Astrocyte of the spinal cord (primary cell): Measurements from ENCODE around the gene IGSF8.

Experiments
- DNase-seq: peaks from one replicate; pipeline ENCODE4 v3.0.0; 2011; ENCODE audit warnings: low read depth, low spot score
- H3K4me3 ChIP-seq: 2 replicates; pipeline ENCODE4 v1.5.1; 2011; ENCODE audit warnings: low read depth, mild to moderate bottlenecking, low read length, moderate library complexity
- in situ Hi-C: cut with HindIII; loops from 2 replicates; pipeline ENCODE4 v1.10.0; 2017; ENCODE audit warnings: low sequenced_read_pairs
- TF ChIP-seq, protein P1 (sequence below): IDR thresholded peaks from 2 replicates; pipeline ENCODE4 v1.5.1; 2012; ENCODE audit warnings: low read depth, mild to moderate bottlenecking, low read length, inconsistent platforms

Gene IGSF8

DNA sequence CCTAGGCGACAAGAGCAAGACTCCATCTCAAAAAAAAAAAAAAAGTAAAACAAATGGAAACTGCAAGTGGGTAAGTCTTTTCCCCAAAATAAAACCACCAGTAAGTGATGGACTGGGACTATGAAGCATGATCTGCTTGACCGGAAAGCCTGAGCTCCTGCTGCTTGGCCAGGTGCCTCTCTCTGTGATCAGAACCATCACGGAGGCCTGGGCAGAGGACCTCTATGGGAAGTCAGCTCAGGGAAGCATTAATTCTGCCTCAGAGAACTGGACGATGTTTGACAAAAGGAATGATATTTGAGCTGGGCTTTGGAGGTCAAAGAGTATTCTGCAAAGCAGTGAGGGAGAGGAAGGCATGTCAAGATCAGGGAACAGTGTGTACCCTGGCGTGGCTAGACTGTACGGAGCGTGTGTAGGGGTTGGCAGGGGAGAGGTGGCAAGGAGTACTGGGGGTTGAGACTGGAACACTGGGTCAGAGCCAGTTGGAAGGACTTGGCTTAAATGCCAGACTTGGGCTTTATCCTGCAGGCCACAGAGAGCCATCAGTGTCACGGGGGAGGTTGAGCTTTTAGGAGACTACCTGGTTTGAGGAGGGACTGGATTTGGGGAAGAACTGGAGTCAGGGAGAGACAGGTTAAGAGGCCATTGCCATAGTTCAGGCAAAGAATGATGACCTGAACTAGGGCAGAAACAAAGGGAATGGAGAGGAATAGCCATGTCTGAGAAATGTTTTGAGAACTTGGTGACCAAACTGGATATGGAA lies 33.6 kb upstream of the IGSF8 start:
- H3K4me3 ChIP-seq, result no peak overlapping the region
- in situ Hi-C loops, result no loop called here
- DNase-seq, result no peak
- TF ChIP-seq, protein P1, sequence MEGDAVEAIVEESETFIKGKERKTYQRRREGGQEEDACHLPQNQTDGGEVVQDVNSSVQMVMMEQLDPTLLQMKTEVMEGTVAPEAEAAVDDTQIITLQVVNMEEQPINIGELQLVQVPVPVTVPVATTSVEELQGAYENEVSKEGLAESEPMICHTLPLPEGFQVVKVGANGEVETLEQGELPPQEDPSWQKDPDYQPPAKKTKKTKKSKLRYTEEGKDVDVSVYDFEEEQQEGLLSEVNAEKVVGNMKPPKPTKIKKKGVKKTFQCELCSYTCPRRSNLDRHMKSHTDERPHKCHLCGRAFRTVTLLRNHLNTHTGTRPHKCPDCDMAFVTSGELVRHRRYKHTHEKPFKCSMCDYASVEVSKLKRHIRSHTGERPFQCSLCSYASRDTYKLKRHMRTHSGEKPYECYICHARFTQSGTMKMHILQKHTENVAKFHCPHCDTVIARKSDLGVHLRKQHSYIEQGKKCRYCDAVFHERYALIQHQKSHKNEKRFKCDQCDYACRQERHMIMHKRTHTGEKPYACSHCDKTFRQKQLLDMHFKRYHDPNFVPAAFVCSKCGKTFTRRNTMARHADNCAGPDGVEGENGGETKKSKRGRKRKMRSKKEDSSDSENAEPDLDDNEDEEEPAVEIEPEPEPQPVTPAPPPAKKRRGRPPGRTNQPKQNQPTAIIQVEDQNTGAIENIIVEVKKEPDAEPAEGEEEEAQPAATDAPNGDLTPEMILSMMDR, result no peak

DNA sequence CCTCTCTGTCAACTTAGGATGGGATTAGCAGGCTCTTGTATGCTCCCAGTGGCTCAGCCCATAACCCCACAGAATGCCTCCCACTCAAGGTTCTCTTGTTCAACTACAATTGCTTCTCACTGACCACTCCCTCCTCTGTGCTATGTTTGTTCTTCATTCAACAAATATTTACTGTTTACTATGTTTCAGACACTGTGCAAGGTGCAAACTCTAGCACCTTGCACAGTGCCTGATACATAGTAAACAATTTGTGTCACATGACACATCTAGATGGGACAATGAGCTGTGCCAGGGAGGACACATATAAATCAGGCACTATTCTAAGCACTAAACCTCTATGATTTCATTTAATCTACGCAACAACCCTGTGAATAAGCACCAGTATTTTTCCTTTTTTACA lies 32.5 kb upstream of the IGSF8 start:
- in situ Hi-C loops, result no loop called here
- no peak overlapping the region for H3K4me3 ChIP-seq
- DNase-seq, result no peak
- TF ChIP-seq, protein P1, result no peak

DNA sequence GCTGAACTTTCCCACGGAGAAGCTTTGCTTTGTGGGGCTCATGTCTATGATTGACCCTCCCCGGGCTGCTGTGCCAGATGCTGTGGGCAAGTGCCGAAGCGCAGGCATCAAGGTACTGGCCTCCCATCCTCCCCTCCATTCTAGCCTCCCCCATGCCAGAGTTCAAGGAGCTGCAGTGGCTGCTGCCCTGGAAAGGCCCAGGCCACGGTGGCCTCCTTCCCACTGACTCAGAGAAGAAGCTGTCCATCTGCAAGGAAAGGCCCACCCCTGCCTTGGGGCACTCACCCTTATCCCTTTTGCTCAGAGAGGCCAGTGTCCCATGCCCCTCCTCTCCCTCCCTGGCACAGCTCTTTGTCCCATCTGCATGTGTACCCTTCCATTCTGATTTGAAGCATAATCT lies 32.1 kb upstream of the IGSF8 start:
- in situ Hi-C loops, result no loop called here
- no peak overlapping the region for H3K4me3 ChIP-seq
- TF ChIP-seq, protein P1, result no peak
- DNase-seq, result no peak

DNA sequence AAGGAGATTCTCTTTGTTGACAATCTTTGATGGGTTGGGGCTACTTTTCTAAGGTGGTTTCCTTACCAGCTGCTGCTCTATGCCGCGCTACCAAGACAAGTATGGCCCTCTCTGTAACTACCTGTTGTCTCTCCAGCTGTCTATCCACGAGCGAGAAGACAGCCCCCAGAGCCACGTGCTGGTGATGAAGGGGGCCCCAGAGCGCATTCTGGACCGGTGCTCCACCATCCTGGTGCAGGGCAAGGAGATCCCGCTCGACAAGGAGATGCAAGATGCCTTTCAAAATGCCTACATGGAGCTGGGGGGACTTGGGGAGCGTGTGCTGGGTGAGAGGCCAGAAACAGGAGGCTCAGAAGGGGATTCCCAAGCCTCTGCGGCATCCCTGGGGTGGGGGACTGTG lies 31.5 kb upstream of the IGSF8 start:
- no peak for DNase-seq
- in situ Hi-C loops, result no loop called here
- no peak overlapping the region for H3K4me3 ChIP-seq
- TF ChIP-seq, protein P1, result no peak

DNA sequence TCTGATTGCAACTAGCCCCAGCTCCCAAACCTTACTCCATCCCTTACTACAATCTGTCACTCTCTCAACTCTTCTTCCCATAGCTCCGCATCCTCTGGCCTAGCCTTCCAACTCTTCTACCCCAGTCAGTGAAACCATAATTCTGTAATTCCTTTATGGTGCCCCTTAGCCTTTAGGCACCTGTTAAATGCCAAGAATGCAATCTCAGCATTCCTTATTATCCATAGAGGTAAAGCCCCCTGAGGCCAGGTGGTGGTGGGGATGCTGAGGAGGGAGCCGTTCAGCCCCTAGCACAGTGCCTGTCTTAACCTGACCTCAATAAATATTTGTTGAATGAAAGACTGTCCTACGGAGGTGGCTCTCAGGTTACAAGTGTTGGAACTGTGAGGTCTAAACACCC lies 31.1 kb upstream of the IGSF8 start:
- DNase-seq, result no peak
- TF ChIP-seq, protein P1, result no peak
- in situ Hi-C loops, result no loop called here
- H3K4me3 ChIP-seq, result no peak overlapping the region

DNA sequence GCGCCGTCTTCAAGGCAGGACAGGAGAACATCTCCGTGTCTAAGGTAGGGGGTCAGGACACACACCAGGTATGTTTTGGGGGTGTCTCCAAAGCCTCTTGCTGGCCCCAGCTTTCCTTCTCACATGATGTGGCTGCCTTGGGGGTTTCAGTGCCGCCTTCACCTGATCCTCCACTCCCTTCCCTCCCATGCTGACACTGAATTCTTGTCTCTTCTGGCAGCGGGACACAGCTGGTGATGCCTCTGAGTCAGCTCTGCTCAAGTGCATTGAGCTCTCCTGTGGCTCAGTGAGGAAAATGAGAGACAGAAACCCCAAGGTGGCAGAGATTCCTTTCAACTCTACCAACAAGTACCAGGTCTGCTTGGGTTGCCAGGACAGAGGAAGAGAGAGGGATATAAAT lies 30.6 kb upstream of the IGSF8 start:
- DNase-seq, result peak; percentile 28
- in situ Hi-C loops, result no loop called here
- TF ChIP-seq, protein P1, result no peak
- H3K4me3 ChIP-seq, result no peak overlapping the region
